ENCODE measurements around the gene GID8. TPM values are rescaled to one million over a fixed set of nuclear protein-coding genes. Genes with fewer than 3 reads are reported as not detected.

The GID8 gene
- total and polyA plus RNA-seq, 9 of the 15 experiments (the other 6 are each of a cell fraction or from before 2014, with no cell fraction given) = 7.5 to 31.6 (median 22.2) TPM

- 51% methylated on average over 35 of the region's 36 CpGs for WGBS (ENCODE audit: insufficient coverage, low coverage, missing lambda C conversion rate)
- Histone ChIP-seq H3K9ac (ENCODE audit: insufficient read depth in 1 of 2, low read depth in 2 of 2, low read length in 2 of 2) (no peak overlapping the region), H3K27ac (ENCODE audit: extremely low read depth, low read depth, low read length) (no peak overlapping the region), H3K36me3 (ENCODE audit: control insufficient read depth, insufficient read depth, low read length) (no peaks in the 10 kb centered on the region), H3K4me1 (replicated peaks in 1 of 2; ENCODE audit: control insufficient read depth in 2 of 2, insufficient read depth in 2 of 2, low read length in 2 of 2) (peaks cover 3 to 60% of the 10 kb centered on the region in 2 experiments; a peak in 3 of 5 replicates), H3K4me2 (ENCODE audit: insufficient read depth, low read length) (no peak overlapping the region), H4K20me1 (replicated peaks; ENCODE audit: control insufficient read depth, insufficient read depth, low read length) (peaks cover 17% of the 10 kb centered on the region; the same call in 1 of the 2 replicates), H3K9me1 (ENCODE audit: control insufficient read depth, insufficient read depth, low read length) (no peaks in the 10 kb centered on the region), H2AFZ (ENCODE audit: low read depth, low read length) (no peak overlapping the region), H3K9me3 (replicated peaks; ENCODE audit: control insufficient read depth, insufficient read depth, low read depth, low read length) (no peaks in the 10 kb centered on the region), H3K27me3 (ENCODE audit: control insufficient read depth in 2 of 2, insufficient read depth in 2 of 2, low read length in 2 of 2) (peaks cover 34 to 68% of the 10 kb centered on the region in 2 experiments), H3K79me2 (ENCODE audit: control insufficient read depth, insufficient read depth, low read length) (no peaks in the 10 kb centered on the region), H3K4me3 (no peak overlapping the region)
- FAIRE-seq = no peak
- in situ Hi-C loops (cut with MboI) (no loop called here), intact Hi-C loops (cut with micrococcal nuclease) (no loop called here)
- ChIA-PET CTCF (ENCODE audit: low intra/inter-chr PET ratio) (no interaction called here), POLR2A (interaction anchor here (0.5 to 1.0 kb wide), 4 partner anchors 8 to 16 kb away, joined by 3 to 5 read pairs (median 4); no protein-coding TSS in a partner anchor)
- TF ChIP-seq CTCF (IDR thresholded peaks at IDR 0.05 in 2 of 3, conservative IDR thresholded peaks at IDR 0.05 in 1 of 3; ENCODE audit: insufficient read depth in 2 of 3, low read depth in 1 of 3, low read length in 3 of 3) = no peak
- TF ChIP-seq ASH1L (IDR thresholded peaks at IDR 0.05; ENCODE audit: borderline replicate concordance, low read depth, partially characterized antibody) = no peak
- TF ChIP-seq MYNN (IDR thresholded peaks at IDR 0.05) = 0 out of 2 replicates have a peak, but pooled peaks have one; percentile 38
- TF ChIP-seq MYNN (CRISPR knock-in tag; IDR thresholded peaks at IDR 0.05) = no peak
- TF ChIP-seq CBFB (CRISPR knock-in tag; IDR thresholded peaks at IDR 0.05) = 0 out of 2 replicates have a peak, but pooled peaks have one; percentile 32
- peak; percentile 89 for TF ChIP-seq ZBTB43 (CRISPR knock-in tag; IDR thresholded peaks at IDR 0.05)
- TF ChIP-seq MAX (CRISPR knock-in tag; IDR thresholded peaks at IDR 0.05) = peak; percentile 21; the same call in 1 of the 2 replicates
- peak in 1 of 2 experiments; percentile 31; a peak in 1 of 4 replicates for TF ChIP-seq KDM1A (IDR thresholded peaks at IDR 0.05)
- no peak for TF ChIP-seq NEUROD1 (IDR thresholded peaks at IDR 0.05; ENCODE audit: borderline replicate concordance, low read depth, low read length, partially characterized antibody)
- TF ChIP-seq GTF2E2 (tag; IDR thresholded peaks at IDR 0.05) = no peak
- TF ChIP-seq POU5F1 (IDR thresholded peaks at IDR 0.05; ENCODE audit: borderline replicate concordance, low read depth, low read length, partially characterized antibody) = no peak
- no peak for DNase-seq (ENCODE audit: extremely low read depth in 1 of 4, low spot score in 3 of 4)
- no TSS peak for BruUV-seq (replicated peaks)
- no peak for ATAC-seq
These were observed 19.5 kb downstream of the GID8 start for GRCh38 chr20:62957136-62958117.
